Testis (tissue), 3 donors: ENCODE measurements around the gene IRGQ. TPM values are rescaled to one million over a fixed set of nuclear protein-coding genes. Genes with fewer than 3 reads are reported as not detected.

Experiments used
- DNase-seq: peaks from one replicate; pipeline ENCODE4 v3.0.0-alpha.2; 2019
- H3K27ac ChIP-seq, 2 donors: fragments of 200-600 bp; sonication (generic); one replicate each; pipeline ENCODE4 v1.5.1; 2019
- H3K27me3 ChIP-seq: fragments of 200-600 bp; sonication (generic); one replicate; pipeline ENCODE4 v1.5.1; 2019
- H3K36me3 ChIP-seq: fragments of 200-600 bp; sonication (generic); one replicate; pipeline ENCODE4 v1.5.1; 2017; ENCODE audit warnings: low read depth; ENCODE audit errors: missing control alignments
- H3K4me1 ChIP-seq: fragments of 200-600 bp; sonication (generic); one replicate; pipeline ENCODE4 v1.5.1; 2019
- H3K4me3 ChIP-seq, 2 donors: fragments of 200-600 bp; sonication (generic); one replicate each; pipeline ENCODE4 v1.5.1; 2017 to 2019
- H3K9me3 ChIP-seq: fragments of 200-600 bp; sonication (generic); one replicate; pipeline ENCODE4 v1.5.1; 2017
- CTCF ChIP-seq, 3 experiments: fragments of 450-650 bp in 2 of 3; fragments of 200-600 bp in 1 of 3; sonication (generic) in 1 of 3; IDR thresholded peaks; one replicate each; pipeline ENCODE4 v1.5.1; 2016 to 2019; ENCODE audit warnings: antibody characterized with exemption in 3 of 3, mild to moderate bottlenecking in 2 of 3, moderate library complexity in 1 of 3
- POLR2A ChIP-seq: fragments of 450-650 bp; IDR thresholded peaks from one replicate; pipeline ENCODE4 v1.6.1; 2017; ENCODE audit warnings: antibody characterized with exemption, mild to moderate bottlenecking, moderate library complexity
- WGBS, 2 donors: methylation state at CpG; one replicate each; pipeline ENCODE4 v1.1.5; 2018; 5-methylcytosine and 5-hydroxymethylcytosine counted together
- intact Hi-C: fragments of 100-400 bp; cut with DNase I; formaldehyde crosslinking; loops from one replicate; pipeline ENCODE4 v1.15.1; 2023; ENCODE audit warnings: low total_unique reads
- polyA plus RNA-seq: library from polyadenylated mRNA; stranded (reverse); fragments of 350-450 nt; fragmentation: Illumina TruSeq; extraction: RNeasy Lipid Tissue Mini Kit (QIAGEN cat#74804); gene quantifications from one replicate; pipeline ENCODE4 v1.2.3, GENCODE V29; 2014; ENCODE audit warnings: low read depth, low replicate concordance; ENCODE audit not compliant: insufficient read depth
- total RNA-seq, 2 donors: library from RNA; depleted of rRNA; stranded (reverse); fragments of >200 nt; gene quantifications; one replicate each; pipeline ENCODE4 v1.2.3, GENCODE V29; 2016

The IRGQ gene
- total and polyA plus RNA-seq, 3 donors from 2014 or later = 6.0 to 29.0 (median 26.4) TPM

- intact Hi-C loops = no loop called here
- 89 to 92% methylated on average over 5 of the region's 5 CpGs for WGBS, 2 donors
- Histone ChIP-seq H3K4me3 (no peak overlapping the region), H3K27me3 (no peaks in the 10 kb centered on the region), H3K4me1 (no peaks in the 10 kb centered on the region), H3K9me3 (no peaks in the 10 kb centered on the region), H3K27ac (no peak overlapping the region), H3K36me3 (no peaks in the 10 kb centered on the region)
- no peak for DNase-seq
- no peak for TF ChIP-seq POLR2A
- TF ChIP-seq CTCF (IDR thresholded peaks at IDR 0.05) = no peak
Observed at GRCh38 chr19:43569657-43570056, 26.3 kb downstream of the IRGQ start.

GRCh38 chr19:43564800-43565199 is 31.1 kb downstream of the IRGQ start:
- WGBS, 2 donors = 79 to 87% methylated on average over 9 of the region's 9 CpGs
- Histone ChIP-seq H3K4me1 (no peaks in the 10 kb centered on the region), H3K4me3 (no peak overlapping the region), H3K9me3 (no peaks in the 10 kb centered on the region), H3K27ac (no peak overlapping the region), H3K27me3 (no peaks in the 10 kb centered on the region), H3K36me3 (no peaks in the 10 kb centered on the region)
- intact Hi-C loops = no loop called here
- DNase-seq = no peak
- TF ChIP-seq POLR2A = no peak
- TF ChIP-seq CTCF (IDR thresholded peaks at IDR 0.05) = no peak

- Histone ChIP-seq H3K27ac (no peak overlapping the region), H3K27me3 (no peaks in the 10 kb centered on the region), H3K4me1 (no peaks in the 10 kb centered on the region), H3K9me3 (no peaks in the 10 kb centered on the region), H3K36me3 (no peaks in the 10 kb centered on the region), H3K4me3 (no peak overlapping the region)
- 83 to 93% methylated on average over 10 of the region's 10 CpGs for WGBS, 2 donors
- no peak for DNase-seq
- intact Hi-C loops = no loop called here
- TF ChIP-seq CTCF (IDR thresholded peaks at IDR 0.05) (no peak), POLR2A (no peak)
Observed at GRCh38 chr19:43563816-43564457, 32.0 kb downstream of the IRGQ start.

- DNase-seq = peak; percentile 60
- peak overlapping the region in 1 of 2 donors; percentile 7 for H3K27ac ChIP-seq
- no peaks in the 10 kb centered on the region for H3K9me3 ChIP-seq
- no peaks in the 10 kb centered on the region for H3K27me3 ChIP-seq
- H3K4me1 ChIP-seq = no peaks in the 10 kb centered on the region
- no peak overlapping the region for H3K4me3 ChIP-seq
- WGBS, 2 donors = 65 to 74% methylated on average over 14 of the region's 14 CpGs
- no peaks in the 10 kb centered on the region for H3K36me3 ChIP-seq
- intact Hi-C loops = no loop called here
- TF ChIP-seq POLR2A = no peak
- TF ChIP-seq CTCF (IDR thresholded peaks at IDR 0.05) = no peak
Observed at GRCh38 chr19:43562698-43563241, 33.2 kb downstream of the IRGQ start.

- Histone ChIP-seq H3K4me3 (no peak overlapping the region), H3K9me3 (no peaks in the 10 kb centered on the region), H3K4me1 (no peaks in the 10 kb centered on the region), H3K27ac (peak overlapping the region in 1 of 2 donors; percentile 7), H3K36me3 (no peaks in the 10 kb centered on the region), H3K27me3 (no peaks in the 10 kb centered on the region)
- DNase-seq = no peak
- WGBS, 2 donors = 83 to 96% methylated on average over 6 of the region's 6 CpGs
- no peak for TF ChIP-seq POLR2A
- no peak for TF ChIP-seq CTCF (IDR thresholded peaks at IDR 0.05)
- intact Hi-C loops = no loop called here
Observed at GRCh38 chr19:43562226-43562697, 33.7 kb downstream of the IRGQ start.
